Activated naive CD8-positive, alpha-beta T cell treated with anti-CD3 and anti-CD28 coated beads, Interleukin-2, amount 10 ng/mL, durations not matched to agents 7 days and 5 days (primary cell): ENCODE measurements around the gene XPO6. TPM values are rescaled to one million over a fixed set of nuclear protein-coding genes. Genes with fewer than 3 reads are reported as not detected.
"Not testable (repeated sequence)": the region's sequence is repeated elsewhere in the genome, so short reads cannot be mapped to it uniquely, and the experiment has no call there.

Experiments
- ATAC-seq: fragments of 150-1000 bp; cut with Tn5 transposase; one replicate; pipeline ENCODE4 v1.10.0; 2021; ENCODE audit warnings: low read depth, moderate library complexity
- POLR2A ChIA-PET: fragments of 350-600 bp; sonication (Branson Sonifier 250); formaldehyde crosslinking; loops from one replicate; lab custom pipeline; 2021; ENCODE audit warnings: antibody characterized with exemption; lab: Charles Lee
- DNase-seq: peaks from one replicate; pipeline ENCODE4 v3.0.0; 2021
- H3K27ac Mint-ChIP-seq: one replicate; pipeline ENCODE4 v1.8.0; 2022; ENCODE audit warnings: mild to moderate bottlenecking, mixed read lengths
- H3K27me3 Mint-ChIP-seq: one replicate; pipeline ENCODE4 v1.8.0; 2022; ENCODE audit warnings: mild to moderate bottlenecking, moderate library complexity, mixed read lengths
- H3K36me3 Mint-ChIP-seq: one replicate; pipeline ENCODE4 v1.8.0; 2021; ENCODE audit warnings: mild to moderate bottlenecking, mixed read lengths
- H3K4me1 Mint-ChIP-seq: one replicate; pipeline ENCODE4 v1.8.0; 2021; ENCODE audit warnings: mixed read lengths
- H3K4me3 Mint-ChIP-seq: one replicate; pipeline ENCODE4 v1.8.0; 2022; ENCODE audit warnings: mild to moderate bottlenecking, moderate library complexity, mixed read lengths
- H3K9me3 Mint-ChIP-seq: one replicate; pipeline ENCODE4 v1.8.0; 2021; ENCODE audit warnings: mixed read lengths
- total RNA-seq, 2 experiments: library from RNA; stranded (reverse); gene quantifications; one replicate each; pipeline ENCODE4 v1.2.3, GENCODE V29; 2021

The XPO6 gene
- total RNA-seq, 2 experiments from 2014 or later = 261 to 280 TPM

- H3K27me3 Mint-ChIP-seq, POLR2A ChIA-PET, H3K36me3 Mint-ChIP-seq, DNase-seq, H3K4me3 Mint-ChIP-seq, H3K27ac Mint-ChIP-seq, H3K9me3 Mint-ChIP-seq, ATAC-seq, H3K4me1 Mint-ChIP-seq: not testable (repeated sequence)
Measured at GRCh38 chr16:28223909-28224308, 12.1 kb upstream of the XPO6 start.

- DNase-seq, H3K4me3 Mint-ChIP-seq, POLR2A ChIA-PET, ATAC-seq, H3K36me3 Mint-ChIP-seq, H3K27me3 Mint-ChIP-seq, H3K27ac Mint-ChIP-seq, H3K4me1 Mint-ChIP-seq, H3K9me3 Mint-ChIP-seq: not testable (repeated sequence)
Measured at GRCh38 chr16:28219777-28220176, 8.0 kb upstream of the XPO6 start.

- no peaks in the 10 kb centered on the region for H3K27me3 Mint-ChIP-seq
- H3K9me3 Mint-ChIP-seq = no peaks in the 10 kb centered on the region
- no peak for DNase-seq
- H3K36me3 Mint-ChIP-seq = no peaks in the 10 kb centered on the region
- no peak overlapping the region for H3K27ac Mint-ChIP-seq
- peaks cover 4% of the 10 kb centered on the region for H3K4me1 Mint-ChIP-seq
- POLR2A ChIA-PET = no interaction called here
- ATAC-seq = no peak
- no peak overlapping the region for H3K4me3 Mint-ChIP-seq
Measured at GRCh38 chr16:28219282-28219681, 7.5 kb upstream of the XPO6 start.

GRCh38 chr16:28218109-28218508 is 6.3 kb upstream of the XPO6 start:
- DNase-seq (peak; percentile 43), ATAC-seq (peak; percentile 99)
- POLR2A ChIA-PET = interaction anchor here (0.6 to 1.4 kb wide), 4 partner anchors 9 to 91 kb away, joined by 3 to 6 read pairs (median 3); no protein-coding TSS in a partner anchor
- no peaks in the 10 kb centered on the region for H3K27me3 Mint-ChIP-seq
- no peaks in the 10 kb centered on the region for H3K9me3 Mint-ChIP-seq
- no peak overlapping the region for H3K27ac Mint-ChIP-seq
- peaks cover 4% of the 10 kb centered on the region for H3K4me1 Mint-ChIP-seq
- no peaks in the 10 kb centered on the region for H3K36me3 Mint-ChIP-seq
- H3K4me3 Mint-ChIP-seq = no peak overlapping the region

GRCh38 chr16:28217326-28217725 is 5.6 kb upstream of the XPO6 start:
- Mint-ChIP-seq H3K4me3 (no peak overlapping the region), H3K27ac (no peak overlapping the region), H3K4me1 (peaks cover 4% of the 10 kb centered on the region), H3K9me3 (no peaks in the 10 kb centered on the region), H3K36me3 (no peaks in the 10 kb centered on the region), H3K27me3 (no peaks in the 10 kb centered on the region)
- POLR2A ChIA-PET = interaction anchor here (0.7 to 1.4 kb wide), 3 partner anchors 25 to 248 kb away, joined by 3 to 6 read pairs (median 3); no protein-coding TSS in a partner anchor
- ATAC-seq (no peak), DNase-seq (no peak)

GRCh38 chr16:28213396-28213795 is 1.6 kb upstream of the XPO6 start:
- no peak for DNase-seq
- no peak overlapping the region for H3K4me3 Mint-ChIP-seq

GRCh38 chr16:28212532-28212873 is 738 bp upstream of the XPO6 start:
- peaks cover 18% of the 10 kb centered on the region for H3K36me3 Mint-ChIP-seq
- peaks cover 1% of the 10 kb centered on the region for H3K9me3 Mint-ChIP-seq
- H3K27me3 Mint-ChIP-seq = no peaks in the 10 kb centered on the region
- DNase-seq = no peak
- H3K27ac Mint-ChIP-seq = peak overlapping the region; percentile 95
- peaks cover 20% of the 10 kb centered on the region for H3K4me1 Mint-ChIP-seq
- peak overlapping the region; percentile 97 for H3K4me3 Mint-ChIP-seq
- ATAC-seq = no peak
- POLR2A ChIA-PET = interaction anchor here (0.8 to 6.9 kb wide), 9 partner anchors 16 to 79 kb away, joined by 3 to 71 read pairs (median 3); no protein-coding TSS in a partner anchor

More at GRCh38 chr16:28213396-28213795, 1.6 kb upstream of the XPO6 start:
- Mint-ChIP-seq H3K27me3 (no peaks in the 10 kb centered on the region), H3K9me3 (peaks cover 1% of the 10 kb centered on the region), H3K36me3 (peaks cover 13% of the 10 kb centered on the region), H3K27ac (no peak overlapping the region), H3K4me1 (peaks cover 16% of the 10 kb centered on the region)
- ATAC-seq = no peak
- POLR2A ChIA-PET = interaction anchor here (0.6 to 6.9 kb wide), 5 partner anchors 17 to 265 kb away, joined by 3 to 46 read pairs (median 4); no protein-coding TSS in a partner anchor

- POLR2A ChIA-PET = interaction anchor here (0.9 to 6.9 kb wide), 13 partner anchors 9 to 74 kb away, joined by 3 to 71 read pairs (median 6); no protein-coding TSS in a partner anchor
- peak; percentile 62 for ATAC-seq
- H3K27me3 Mint-ChIP-seq = no peaks in the 10 kb centered on the region
- peak overlapping the region; percentile 88 for H3K4me3 Mint-ChIP-seq
- H3K27ac Mint-ChIP-seq = peak overlapping the region; percentile 80
- peaks cover 27% of the 10 kb centered on the region for H3K4me1 Mint-ChIP-seq
- peaks cover 29% of the 10 kb centered on the region for H3K36me3 Mint-ChIP-seq
- DNase-seq = peak; percentile 77
- H3K9me3 Mint-ChIP-seq = peaks cover 1% of the 10 kb centered on the region
Measured at GRCh38 chr16:28210979-28211588, 681 bp downstream of the XPO6 start.

- Mint-ChIP-seq H3K27me3 (no peaks in the 10 kb centered on the region), H3K27ac (peak overlapping the region; percentile 80), H3K36me3 (peaks cover 32% of the 10 kb centered on the region), H3K9me3 (peaks cover 1% of the 10 kb centered on the region), H3K4me3 (peak overlapping the region; percentile 88), H3K4me1 (peaks cover 29% of the 10 kb centered on the region)
- DNase-seq = no peak
- no peak for ATAC-seq
- POLR2A ChIA-PET = interaction anchor here (0.9 to 6.9 kb wide), 13 partner anchors 8 to 73 kb away, joined by 3 to 71 read pairs (median 6); no protein-coding TSS in a partner anchor
Measured at GRCh38 chr16:28210264-28210663, 1.5 kb downstream of the XPO6 start.

GRCh38 chr16:28208824-28209223 is 2.9 kb downstream of the XPO6 start:
- Mint-ChIP-seq H3K4me1 (peaks cover 29% of the 10 kb centered on the region), H3K9me3 (peaks cover 1% of the 10 kb centered on the region), H3K36me3 (peaks cover 32% of the 10 kb centered on the region), H3K27ac (peak overlapping the region; percentile 79), H3K4me3 (peak overlapping the region; percentile 88), H3K27me3 (no peaks in the 10 kb centered on the region)
- POLR2A ChIA-PET = interaction anchor here (0.9 to 6.9 kb wide), 5 partner anchors 9 to 67 kb away, joined by 3 to 71 read pairs (median 35); no protein-coding TSS in a partner anchor
- DNase-seq (no peak), ATAC-seq (no peak)

- Mint-ChIP-seq H3K27ac (peak overlapping the region; percentile 79), H3K27me3 (no peaks in the 10 kb centered on the region), H3K4me1 (peaks cover 29% of the 10 kb centered on the region), H3K36me3 (peaks cover 32% of the 10 kb centered on the region), H3K4me3 (peak overlapping the region; percentile 88), H3K9me3 (peaks cover 1% of the 10 kb centered on the region)
- ATAC-seq = no peak
- POLR2A ChIA-PET = interaction anchor here (1.3 to 4.9 kb wide), 3 partner anchors 16 to 27 kb away, joined by 3 to 71 read pairs (median 35); no protein-coding TSS in a partner anchor
- DNase-seq = no peak
Measured at GRCh38 chr16:28208131-28208530, 3.6 kb downstream of the XPO6 start.

GRCh38 chr16:28207399-28207798 is 4.4 kb downstream of the XPO6 start:
- H3K4me1 Mint-ChIP-seq = peaks cover 33% of the 10 kb centered on the region
- peaks cover 1% of the 10 kb centered on the region for H3K9me3 Mint-ChIP-seq
- peaks cover 34% of the 10 kb centered on the region for H3K36me3 Mint-ChIP-seq
- H3K27me3 Mint-ChIP-seq = no peaks in the 10 kb centered on the region
- H3K4me3 Mint-ChIP-seq = peak overlapping the region; percentile 43
- no peak for DNase-seq
- POLR2A ChIA-PET = interaction anchor here (0.6 to 1.3 kb wide), 3 partner anchors 13 to 89 kb away, joined by 4 to 8 read pairs (median 4); no protein-coding TSS in a partner anchor
- no peak for ATAC-seq
- H3K27ac Mint-ChIP-seq = peak overlapping the region; percentile 27

GRCh38 chr16:28205974-28206373 is 5.8 kb downstream of the XPO6 start:
- no peak overlapping the region for H3K27ac Mint-ChIP-seq
- peaks cover 39% of the 10 kb centered on the region for H3K4me1 Mint-ChIP-seq
- ATAC-seq (no peak), DNase-seq (no peak)
- H3K36me3 Mint-ChIP-seq = peaks cover 44% of the 10 kb centered on the region
- POLR2A ChIA-PET = interaction anchor here (0.7 kb wide), 1 partner anchor 62 kb away, joined by 4 read pairs; no protein-coding TSS in a partner anchor
- no peak overlapping the region for H3K4me3 Mint-ChIP-seq
- no peaks in the 10 kb centered on the region for H3K27me3 Mint-ChIP-seq
- no peaks in the 10 kb centered on the region for H3K9me3 Mint-ChIP-seq
